CD4-positive, alpha-beta T cell (primary cell): Measurements from ENCODE around the gene PPP1R12B. TPM values are rescaled to one million over a fixed set of nuclear protein-coding genes. Genes with fewer than 3 reads are reported as not detected.
"Not testable (repeated sequence)": the region's sequence is repeated elsewhere in the genome, so short reads cannot be mapped to it uniquely, and the experiment has no call there.

Experiments used
- ATAC-seq: fragments of 200-7000 bp; cut with Tn5 transposase; one replicate; pipeline ENCODE4 v1.10.0; 2022; ENCODE audit warnings: mild to moderate bottlenecking; ENCODE audit not compliant: poor library complexity
- CTCF ChIA-PET: fragments of 350-600 bp; sonication (Branson Sonifier 250); formaldehyde crosslinking; loops from one replicate; lab custom pipeline; 2021; ENCODE audit warnings: antibody characterized with exemption, inconsistent platforms; lab: Charles Lee
- POLR2A ChIA-PET: fragments of 350-600 bp; sonication (Branson Sonifier 250); formaldehyde crosslinking; loops from one replicate; lab custom pipeline; 2021; ENCODE audit warnings: antibody characterized with exemption, inconsistent platforms; lab: Charles Lee
- DNase-seq, 14 experiments: peaks; one replicate each; pipeline ENCODE4 v3.0.0-alpha.2; 2013 to 2020; ENCODE audit warnings: mixed read lengths in 2 of 14
- H3K27ac ChIP-seq, 2 donors: one replicate each; pipeline versions ENCODE4 v1.5.1 to v1.7.0; 2013; ENCODE audit warnings: low read length in 2 of 2, low read depth in 1 of 2, mild to moderate bottlenecking in 1 of 2
- H3K27me3 ChIP-seq, 2 experiments: 1 replicate in 1 of 2; 2 replicates in 1 of 2; pipeline versions ENCODE4 v1.6.1 to v1.7.0; 2013; ENCODE audit warnings: low read length in 2 of 2, control low read depth in 1 of 2, mild to moderate bottlenecking in 1 of 2, moderate library complexity in 1 of 2; ENCODE audit not compliant: insufficient read depth in 2 of 2, control insufficient read depth in 1 of 2
- H3K36me3 ChIP-seq: one replicate; pipeline ENCODE4 v1.6.1; 2013; ENCODE audit warnings: low read length, control low read depth; ENCODE audit not compliant: insufficient read depth
- H3K4me1 ChIP-seq: one replicate; pipeline ENCODE4 v1.6.1; 2013; ENCODE audit warnings: low read length, control low read depth; ENCODE audit not compliant: insufficient read depth
- H3K4me3 ChIP-seq: one replicate; pipeline ENCODE4 v1.5.1; 2013; ENCODE audit warnings: mild to moderate bottlenecking, low read length, moderate library complexity
- H3K9me3 ChIP-seq, 2 experiments: 1 replicate in 1 of 2; 2 replicates in 1 of 2; pipeline versions ENCODE4 v1.6.1 to v1.7.0; 2013; ENCODE audit warnings: low read length in 2 of 2, mild to moderate bottlenecking in 2 of 2, control low read depth in 1 of 2, moderate library complexity in 1 of 2; ENCODE audit not compliant: control insufficient read depth in 1 of 2, insufficient read depth in 1 of 2
- H3K27ac Mint-ChIP-seq: one replicate; pipeline ENCODE4 v1.8.0; 2020; ENCODE audit warnings: mixed read lengths
- H3K27me3 Mint-ChIP-seq: one replicate; pipeline ENCODE4 v1.8.0; 2021; ENCODE audit warnings: mixed read lengths
- H3K36me3 Mint-ChIP-seq: one replicate; pipeline ENCODE4 v1.8.0; 2021; ENCODE audit warnings: low read depth, mixed read lengths
- H3K4me1 Mint-ChIP-seq: one replicate; pipeline ENCODE4 v1.8.0; 2021; ENCODE audit warnings: low read depth, mixed read lengths
- H3K4me3 Mint-ChIP-seq: one replicate; pipeline ENCODE4 v1.8.0; 2020; ENCODE audit warnings: mild to moderate bottlenecking, mixed read lengths
- H3K9me3 Mint-ChIP-seq: one replicate; pipeline ENCODE4 v1.8.0; 2020; ENCODE audit warnings: mixed read lengths
- CTCF ChIP-seq: fragments of 200-600 bp; IDR thresholded peaks from one replicate; pipeline ENCODE4 v1.8.0; 2022; ENCODE audit warnings: antibody characterized with exemption, mild to moderate bottlenecking
- intact Hi-C, 2 experiments: fragments of 100-400 bp; cut with DNase I in 1 of 2; cut with micrococcal nuclease in 1 of 2; formaldehyde crosslinking; loops; one replicate each; pipeline versions ENCODE4 v1.15.1 to v1.9.0; 2023 to 2025; cut with DNase I, micrococcal nuclease
- total RNA-seq, 174 experiments: library from RNA in 2 of 174; stranded (reverse) in 2 of 174; gene quantifications; one replicate each; pipeline ENCODE4 v1.2.3 and lab custom pipeline; 2021 to 2026

The PPP1R12B gene
- total RNA-seq, 2 experiments from 2014 or later = 15.0 to 15.3 TPM

GRCh38 chr1:202613571-202613970 is 265.1 kb downstream of the PPP1R12B start:
- Mint-ChIP-seq H3K27ac (no peak overlapping the region), H3K4me3 (no peak overlapping the region), H3K36me3 (no peaks in the 10 kb centered on the region), H3K27me3 (peaks cover 9% of the 10 kb centered on the region), H3K4me1 (peaks cover 22% of the 10 kb centered on the region), H3K9me3 (no peaks in the 10 kb centered on the region)
- ATAC-seq = no peak
- Histone ChIP-seq H3K27me3 (no peaks in the 10 kb centered on the region), H3K4me3 (no peak overlapping the region), H3K4me1 (peaks cover 10% of the 10 kb centered on the region), H3K27ac (no peak overlapping the region), H3K9me3 (no peaks in the 10 kb centered on the region), H3K36me3 (no peaks in the 10 kb centered on the region)
- ChIA-PET POLR2A (no interaction called here), CTCF (no interaction called here)
- intact Hi-C loops = no loop called here
- no peak for DNase-seq
- TF ChIP-seq CTCF = no peak

GRCh38 chr1:202614363-202615207 is 266.1 kb downstream of the PPP1R12B start:
- intact Hi-C loops, H3K4me3 ChIP-seq, DNase-seq, H3K27ac ChIP-seq, CTCF ChIA-PET, H3K27me3 ChIP-seq, ATAC-seq, H3K9me3 Mint-ChIP-seq, H3K27ac Mint-ChIP-seq, POLR2A ChIA-PET, H3K36me3 Mint-ChIP-seq, H3K4me3 Mint-ChIP-seq, H3K4me1 ChIP-seq, H3K36me3 ChIP-seq, H3K9me3 ChIP-seq: not testable (repeated sequence)
- peaks cover 22% of the 10 kb centered on the region for H3K4me1 Mint-ChIP-seq
- peaks cover 11% of the 10 kb centered on the region for H3K27me3 Mint-ChIP-seq

GRCh38 chr1:202615208-202615500 is 266.7 kb downstream of the PPP1R12B start:
- H3K4me1 ChIP-seq, H3K36me3 ChIP-seq, H3K27ac Mint-ChIP-seq, H3K4me3 Mint-ChIP-seq, H3K36me3 Mint-ChIP-seq, CTCF ChIA-PET, H3K27me3 ChIP-seq, H3K9me3 ChIP-seq, intact Hi-C loops, DNase-seq, POLR2A ChIA-PET, H3K9me3 Mint-ChIP-seq, ATAC-seq, H3K4me3 ChIP-seq, H3K27ac ChIP-seq: not testable (repeated sequence)
- H3K4me1 Mint-ChIP-seq = peaks cover 22% of the 10 kb centered on the region
- peaks cover 14% of the 10 kb centered on the region for H3K27me3 Mint-ChIP-seq

GRCh38 chr1:202615501-202616354 is 267.2 kb downstream of the PPP1R12B start:
- H3K36me3 Mint-ChIP-seq = no peaks in the 10 kb centered on the region
- POLR2A ChIA-PET = no interaction called here
- Histone ChIP-seq H3K4me1 (peaks cover 10% of the 10 kb centered on the region), H3K4me3 (no peak overlapping the region), H3K9me3 (no peaks in the 10 kb centered on the region), H3K27ac (no peak overlapping the region), H3K27me3 (no peaks in the 10 kb centered on the region), H3K36me3 (no peaks in the 10 kb centered on the region)
- peaks cover 19% of the 10 kb centered on the region for H3K27me3 Mint-ChIP-seq
- H3K4me3 Mint-ChIP-seq = no peak overlapping the region
- intact Hi-C loops = no loop called here
- TF ChIP-seq CTCF = no peak
- H3K27ac Mint-ChIP-seq = no peak overlapping the region
- no peaks in the 10 kb centered on the region for H3K9me3 Mint-ChIP-seq
- peak in 3 of 14 experiments; percentile 21 to 58 (median 56) for DNase-seq
- H3K4me1 Mint-ChIP-seq = peaks cover 22% of the 10 kb centered on the region
- CTCF ChIA-PET = no interaction called here
- no peak for ATAC-seq
